ENCODE results near the gene ACSL3.

GRCh38 chr2:222968550-222969155, 107.8 kb downstream of the ACSL3 start:
- TF ChIP-seq, protein P1, sequence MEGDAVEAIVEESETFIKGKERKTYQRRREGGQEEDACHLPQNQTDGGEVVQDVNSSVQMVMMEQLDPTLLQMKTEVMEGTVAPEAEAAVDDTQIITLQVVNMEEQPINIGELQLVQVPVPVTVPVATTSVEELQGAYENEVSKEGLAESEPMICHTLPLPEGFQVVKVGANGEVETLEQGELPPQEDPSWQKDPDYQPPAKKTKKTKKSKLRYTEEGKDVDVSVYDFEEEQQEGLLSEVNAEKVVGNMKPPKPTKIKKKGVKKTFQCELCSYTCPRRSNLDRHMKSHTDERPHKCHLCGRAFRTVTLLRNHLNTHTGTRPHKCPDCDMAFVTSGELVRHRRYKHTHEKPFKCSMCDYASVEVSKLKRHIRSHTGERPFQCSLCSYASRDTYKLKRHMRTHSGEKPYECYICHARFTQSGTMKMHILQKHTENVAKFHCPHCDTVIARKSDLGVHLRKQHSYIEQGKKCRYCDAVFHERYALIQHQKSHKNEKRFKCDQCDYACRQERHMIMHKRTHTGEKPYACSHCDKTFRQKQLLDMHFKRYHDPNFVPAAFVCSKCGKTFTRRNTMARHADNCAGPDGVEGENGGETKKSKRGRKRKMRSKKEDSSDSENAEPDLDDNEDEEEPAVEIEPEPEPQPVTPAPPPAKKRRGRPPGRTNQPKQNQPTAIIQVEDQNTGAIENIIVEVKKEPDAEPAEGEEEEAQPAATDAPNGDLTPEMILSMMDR (IDR thresholded peaks at IDR 0.05) = no peak
- no peak for TF ChIP-seq ZFX (IDR thresholded peaks at IDR 0.05; ENCODE audit: borderline replicate concordance)
